Upper lobe of left lung (tissue), 4 donors: Measurements from ENCODE around the gene SPP1.

ENCODE experiments used
- POLR2A ChIP-seq, 4 donors: fragments of 450-650 bp; IDR thresholded peaks; one replicate each; pipeline ENCODE4 v1.5.1; 2016 to 2017; ENCODE audit warnings: antibody characterized with exemption in 4 of 4, mild to moderate bottlenecking in 2 of 4
- TF ChIP-seq, protein P1 (sequence below), 6 experiments: fragments of 450-650 bp in 4 of 6; fragments of 200-600 bp in 2 of 6; sonication (generic) in 2 of 6; IDR thresholded peaks; one replicate each; pipeline ENCODE4 v1.5.1; 2016 to 2019; ENCODE audit warnings: antibody characterized with exemption in 6 of 6

- TF ChIP-seq, protein P1, sequence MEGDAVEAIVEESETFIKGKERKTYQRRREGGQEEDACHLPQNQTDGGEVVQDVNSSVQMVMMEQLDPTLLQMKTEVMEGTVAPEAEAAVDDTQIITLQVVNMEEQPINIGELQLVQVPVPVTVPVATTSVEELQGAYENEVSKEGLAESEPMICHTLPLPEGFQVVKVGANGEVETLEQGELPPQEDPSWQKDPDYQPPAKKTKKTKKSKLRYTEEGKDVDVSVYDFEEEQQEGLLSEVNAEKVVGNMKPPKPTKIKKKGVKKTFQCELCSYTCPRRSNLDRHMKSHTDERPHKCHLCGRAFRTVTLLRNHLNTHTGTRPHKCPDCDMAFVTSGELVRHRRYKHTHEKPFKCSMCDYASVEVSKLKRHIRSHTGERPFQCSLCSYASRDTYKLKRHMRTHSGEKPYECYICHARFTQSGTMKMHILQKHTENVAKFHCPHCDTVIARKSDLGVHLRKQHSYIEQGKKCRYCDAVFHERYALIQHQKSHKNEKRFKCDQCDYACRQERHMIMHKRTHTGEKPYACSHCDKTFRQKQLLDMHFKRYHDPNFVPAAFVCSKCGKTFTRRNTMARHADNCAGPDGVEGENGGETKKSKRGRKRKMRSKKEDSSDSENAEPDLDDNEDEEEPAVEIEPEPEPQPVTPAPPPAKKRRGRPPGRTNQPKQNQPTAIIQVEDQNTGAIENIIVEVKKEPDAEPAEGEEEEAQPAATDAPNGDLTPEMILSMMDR (IDR thresholded peaks at IDR 0.05): no peak
- no peak for TF ChIP-seq POLR2A (IDR thresholded peaks at IDR 0.05)
These were observed 42.8 kb upstream of the SPP1 start for GRCh38 chr4:87932718-87933141.
